ENCODE data around the gene ENAH. TPM values are rescaled to one million over a fixed set of nuclear protein-coding genes. Genes with fewer than 3 reads are reported as not detected.

ENAH gene
- total RNA-seq, 1 donor from 2014 or later, result 749 TPM

DNA sequence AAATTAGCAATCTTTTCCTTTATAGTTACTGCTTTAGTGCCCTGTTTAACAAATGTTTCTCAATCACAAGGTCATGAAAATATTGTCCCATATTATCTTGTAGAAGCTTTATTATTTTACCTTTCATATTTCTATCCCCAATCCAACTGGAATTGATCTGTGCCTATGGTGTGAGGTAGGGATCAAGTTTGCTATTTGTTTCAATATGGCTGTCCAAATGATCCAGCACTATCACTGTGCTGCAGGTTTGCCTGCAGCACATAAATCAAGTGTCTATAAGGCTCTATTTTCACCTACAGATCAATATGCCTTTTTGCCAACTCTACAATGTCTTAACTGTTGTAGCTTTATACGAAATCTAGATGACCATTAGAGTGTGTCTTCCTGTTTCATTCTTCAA is 96.2 kb downstream of the ENAH start:
- Histone ChIP-seq H3K4me1 (ENCODE audit: insufficient read depth, low read length) (no peaks in the 10 kb centered on the region), H3K27me3 (ENCODE audit: insufficient read depth, low read length) (no peaks in the 10 kb centered on the region), H3K9ac (ENCODE audit: low read length) (no peak overlapping the region), H3K4me3 (ENCODE audit: insufficient read depth, low read depth, low read length) (no peak overlapping the region), H3K4me2 (ENCODE audit: low read length) (no peak overlapping the region), H3K79me2 (ENCODE audit: insufficient read depth, low read length) (peaks cover 58% of the 10 kb centered on the region), H3K9me3 (ENCODE audit: insufficient read depth, low read depth, low read length) (no peaks in the 10 kb centered on the region), H3K36me3 (ENCODE audit: insufficient read depth, low read length) (peaks cover 30% of the 10 kb centered on the region), H3K27ac (ENCODE audit: low read depth, low read length) (no peak overlapping the region), H2AFZ (ENCODE audit: low read depth, low read length) (no peak overlapping the region), H4K20me1 (ENCODE audit: insufficient read depth, low read length) (peaks cover 55% of the 10 kb centered on the region)
- DNase-seq (ENCODE audit: low read depth), result no peak
- FAIRE-seq, result no peak
- H3K36me3 Mint-ChIP-seq (ENCODE audit: low read depth, unreplicated experiment), result peaks cover 21% of the 10 kb centered on the region
- H3K27ac Mint-ChIP-seq (ENCODE audit: unreplicated experiment), result peak overlapping the region; percentile 83
- H3K9me3 Mint-ChIP-seq (ENCODE audit: unreplicated experiment), result no peaks in the 10 kb centered on the region
- H3K27me3 Mint-ChIP-seq (ENCODE audit: low read depth, unreplicated experiment), result no peaks in the 10 kb centered on the region
- no peak for TF ChIP-seq EZH2 (IDR thresholded peaks at IDR 0.05; ENCODE audit: insufficient read depth, low read length)
- TF ChIP-seq, protein P1, sequence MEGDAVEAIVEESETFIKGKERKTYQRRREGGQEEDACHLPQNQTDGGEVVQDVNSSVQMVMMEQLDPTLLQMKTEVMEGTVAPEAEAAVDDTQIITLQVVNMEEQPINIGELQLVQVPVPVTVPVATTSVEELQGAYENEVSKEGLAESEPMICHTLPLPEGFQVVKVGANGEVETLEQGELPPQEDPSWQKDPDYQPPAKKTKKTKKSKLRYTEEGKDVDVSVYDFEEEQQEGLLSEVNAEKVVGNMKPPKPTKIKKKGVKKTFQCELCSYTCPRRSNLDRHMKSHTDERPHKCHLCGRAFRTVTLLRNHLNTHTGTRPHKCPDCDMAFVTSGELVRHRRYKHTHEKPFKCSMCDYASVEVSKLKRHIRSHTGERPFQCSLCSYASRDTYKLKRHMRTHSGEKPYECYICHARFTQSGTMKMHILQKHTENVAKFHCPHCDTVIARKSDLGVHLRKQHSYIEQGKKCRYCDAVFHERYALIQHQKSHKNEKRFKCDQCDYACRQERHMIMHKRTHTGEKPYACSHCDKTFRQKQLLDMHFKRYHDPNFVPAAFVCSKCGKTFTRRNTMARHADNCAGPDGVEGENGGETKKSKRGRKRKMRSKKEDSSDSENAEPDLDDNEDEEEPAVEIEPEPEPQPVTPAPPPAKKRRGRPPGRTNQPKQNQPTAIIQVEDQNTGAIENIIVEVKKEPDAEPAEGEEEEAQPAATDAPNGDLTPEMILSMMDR (IDR thresholded peaks at IDR 0.05; ENCODE audit: insufficient read depth, low read depth, low read length), result no peak
- no peak overlapping the region for H3K4me3 Mint-ChIP-seq (ENCODE audit: unreplicated experiment)
- peaks cover 26% of the 10 kb centered on the region for H3K4me1 Mint-ChIP-seq (ENCODE audit: low read depth, unreplicated experiment)

GRCh38 chr1:225555821-225556220 is 97.1 kb downstream of the ENAH start:
- TF ChIP-seq EZH2 (IDR thresholded peaks at IDR 0.05; ENCODE audit: insufficient read depth, low read length), result no peak
- TF ChIP-seq, protein P1 (IDR thresholded peaks at IDR 0.05; ENCODE audit: insufficient read depth, low read depth, low read length), result no peak
- Histone ChIP-seq H3K36me3 (ENCODE audit: insufficient read depth, low read length) (peaks cover 31% of the 10 kb centered on the region), H3K9me3 (ENCODE audit: insufficient read depth, low read depth, low read length) (no peaks in the 10 kb centered on the region), H3K27ac (ENCODE audit: low read depth, low read length) (no peak overlapping the region), H3K4me3 (ENCODE audit: insufficient read depth, low read depth, low read length) (no peak overlapping the region), H3K27me3 (ENCODE audit: insufficient read depth, low read length) (no peaks in the 10 kb centered on the region), H4K20me1 (ENCODE audit: insufficient read depth, low read length) (peaks cover 60% of the 10 kb centered on the region), H3K4me1 (ENCODE audit: insufficient read depth, low read length) (no peaks in the 10 kb centered on the region), H3K4me2 (ENCODE audit: low read length) (no peak overlapping the region), H3K9ac (ENCODE audit: low read length) (no peak overlapping the region), H2AFZ (ENCODE audit: low read depth, low read length) (no peak overlapping the region), H3K79me2 (ENCODE audit: insufficient read depth, low read length) (peaks cover 67% of the 10 kb centered on the region)
- no peaks in the 10 kb centered on the region for H3K27me3 Mint-ChIP-seq (ENCODE audit: low read depth, unreplicated experiment)
- peaks cover 25% of the 10 kb centered on the region for H3K36me3 Mint-ChIP-seq (ENCODE audit: low read depth, unreplicated experiment)
- H3K4me3 Mint-ChIP-seq (ENCODE audit: unreplicated experiment), result no peak overlapping the region
- DNase-seq (ENCODE audit: low read depth) (no peak), FAIRE-seq (no peak)
- H3K9me3 Mint-ChIP-seq (ENCODE audit: unreplicated experiment), result no peaks in the 10 kb centered on the region
- H3K4me1 Mint-ChIP-seq (ENCODE audit: low read depth, unreplicated experiment), result peaks cover 26% of the 10 kb centered on the region
- H3K27ac Mint-ChIP-seq (ENCODE audit: unreplicated experiment), result no peak overlapping the region

DNA sequence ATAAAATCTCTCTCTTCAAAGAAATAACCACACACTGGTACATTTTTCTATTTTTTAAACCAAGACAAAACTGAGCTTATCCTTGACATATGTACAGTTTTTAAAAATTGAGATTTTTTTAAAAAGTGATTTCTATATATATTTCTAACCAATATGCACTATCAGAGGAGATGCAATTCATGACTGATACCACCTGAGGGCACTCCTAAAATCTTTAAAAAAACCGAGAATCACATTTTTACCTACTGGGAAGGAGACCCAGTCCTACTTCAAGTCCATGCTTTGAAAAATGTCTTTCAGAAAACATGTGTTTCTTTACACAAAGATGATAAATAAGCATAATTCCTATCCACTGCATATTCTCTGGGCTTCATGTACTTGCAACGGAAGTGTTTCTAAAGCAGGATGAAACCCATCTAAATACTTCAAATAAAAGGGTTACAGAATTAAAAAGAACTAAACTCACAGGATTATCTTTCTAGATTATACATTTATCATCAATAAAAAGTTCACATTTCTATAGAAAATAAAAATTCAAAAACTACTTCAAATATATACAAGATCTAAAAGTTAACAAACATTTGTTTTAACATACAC is 98.6 kb downstream of the ENAH start:
- Histone ChIP-seq H3K9me3 (ENCODE audit: insufficient read depth, low read depth, low read length) (no peaks in the 10 kb centered on the region), H3K4me3 (ENCODE audit: insufficient read depth, low read depth, low read length) (no peak overlapping the region), H3K79me2 (ENCODE audit: insufficient read depth, low read length) (peaks cover 67% of the 10 kb centered on the region), H3K27me3 (ENCODE audit: insufficient read depth, low read length) (no peaks in the 10 kb centered on the region), H3K36me3 (ENCODE audit: insufficient read depth, low read length) (peaks cover 36% of the 10 kb centered on the region), H3K4me2 (ENCODE audit: low read length) (no peak overlapping the region), H2AFZ (ENCODE audit: low read depth, low read length) (no peak overlapping the region), H3K9ac (ENCODE audit: low read length) (no peak overlapping the region), H3K27ac (ENCODE audit: low read depth, low read length) (no peak overlapping the region), H3K4me1 (ENCODE audit: insufficient read depth, low read length) (no peaks in the 10 kb centered on the region), H4K20me1 (ENCODE audit: insufficient read depth, low read length) (peaks cover 61% of the 10 kb centered on the region)
- TF ChIP-seq, protein P1 (IDR thresholded peaks at IDR 0.05; ENCODE audit: insufficient read depth, low read depth, low read length), result peak; percentile 35
- no peak for TF ChIP-seq EZH2 (IDR thresholded peaks at IDR 0.05; ENCODE audit: insufficient read depth, low read length)
- Mint-ChIP-seq H3K27ac (ENCODE audit: unreplicated experiment) (peak overlapping the region; percentile 7), H3K4me1 (ENCODE audit: low read depth, unreplicated experiment) (peaks cover 25% of the 10 kb centered on the region), H3K4me3 (ENCODE audit: unreplicated experiment) (no peak overlapping the region), H3K36me3 (ENCODE audit: low read depth, unreplicated experiment) (peaks cover 20% of the 10 kb centered on the region), H3K9me3 (ENCODE audit: unreplicated experiment) (no peaks in the 10 kb centered on the region), H3K27me3 (ENCODE audit: low read depth, unreplicated experiment) (no peaks in the 10 kb centered on the region)
- FAIRE-seq (no peak), DNase-seq (ENCODE audit: low read depth) (no peak)
